AG09319 (cell line): ENCODE results near the gene OR5D14.

Experiments
- DNase-seq: peaks from one replicate; pipeline ENCODE4 v3.0.0-alpha.2; 2010; ENCODE audit warnings: low read depth; ENCODE audit errors: extremely low read depth
- TF ChIP-seq, protein P1 (sequence below): IDR thresholded peaks from 2 replicates; pipeline ENCODE4 v1.5.1; 2011; ENCODE audit warnings: low read depth, mild to moderate bottlenecking, inconsistent platforms, low read length, moderate library complexity

The OR5D14 gene

DNA sequence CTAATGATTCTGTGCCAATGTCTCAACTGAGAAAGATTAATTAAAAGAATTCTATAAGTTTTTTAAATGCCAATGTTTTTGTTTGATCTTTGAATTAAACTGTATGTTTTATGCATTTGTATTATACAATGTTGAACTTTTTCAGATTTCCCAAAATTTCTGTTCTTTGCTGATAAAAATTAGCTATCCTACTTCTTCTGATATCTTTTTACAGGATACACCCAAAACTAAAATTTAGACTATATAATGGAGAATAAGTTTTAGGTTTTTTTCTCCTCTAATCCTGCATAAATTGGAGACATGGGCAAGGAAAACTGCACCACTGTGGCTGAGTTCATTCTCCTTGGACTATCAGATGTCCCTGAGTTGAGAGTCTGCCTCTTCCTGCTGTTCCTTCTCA, 31.6 kb downstream of the OR5D14 start, which contains the start of gene OR5L2:
TSS of gene OR5L2 (plus strand) at position 301 of the 400 bp plus-strand sequence. CDS start at position 301, 0 bp downstream.
- no peak for DNase-seq
- TF ChIP-seq, protein P1, sequence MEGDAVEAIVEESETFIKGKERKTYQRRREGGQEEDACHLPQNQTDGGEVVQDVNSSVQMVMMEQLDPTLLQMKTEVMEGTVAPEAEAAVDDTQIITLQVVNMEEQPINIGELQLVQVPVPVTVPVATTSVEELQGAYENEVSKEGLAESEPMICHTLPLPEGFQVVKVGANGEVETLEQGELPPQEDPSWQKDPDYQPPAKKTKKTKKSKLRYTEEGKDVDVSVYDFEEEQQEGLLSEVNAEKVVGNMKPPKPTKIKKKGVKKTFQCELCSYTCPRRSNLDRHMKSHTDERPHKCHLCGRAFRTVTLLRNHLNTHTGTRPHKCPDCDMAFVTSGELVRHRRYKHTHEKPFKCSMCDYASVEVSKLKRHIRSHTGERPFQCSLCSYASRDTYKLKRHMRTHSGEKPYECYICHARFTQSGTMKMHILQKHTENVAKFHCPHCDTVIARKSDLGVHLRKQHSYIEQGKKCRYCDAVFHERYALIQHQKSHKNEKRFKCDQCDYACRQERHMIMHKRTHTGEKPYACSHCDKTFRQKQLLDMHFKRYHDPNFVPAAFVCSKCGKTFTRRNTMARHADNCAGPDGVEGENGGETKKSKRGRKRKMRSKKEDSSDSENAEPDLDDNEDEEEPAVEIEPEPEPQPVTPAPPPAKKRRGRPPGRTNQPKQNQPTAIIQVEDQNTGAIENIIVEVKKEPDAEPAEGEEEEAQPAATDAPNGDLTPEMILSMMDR = no peak

GRCh38 chr11:55838452-55838851, 43.1 kb downstream of the OR5D14 start, which contains the start of gene OR5D16:
Gene OR5D16, plus strand, starts transcription at chr11:55838752. Its CDS starts 0 bp downstream, at chr11:55838752.
- TF ChIP-seq, protein P1 = no peak
- DNase-seq = no peak
